GM23338 (cell line): ENCODE measurements around the gene UBE2E2. TPM values are rescaled to one million over a fixed set of nuclear protein-coding genes. Genes with fewer than 3 reads are reported as not detected.

ENCODE experiments used
- ATAC-seq: fragments of 200-7000 bp; cut with Tn5 transposase; 3 replicates; pipeline ENCODE4 v1.9.1; 2020
- DNase-seq: peaks from one replicate; pipeline ENCODE4 v3.0.0-alpha.2; 2015; ENCODE audit warnings: low spot score
- H2AFZ ChIP-seq: fragments of 200-600 bp; sonication (generic); 2 replicates; pipeline ENCODE4 v1.8.0; 2016; ENCODE audit warnings: antibody characterized with exemption, mild to moderate bottlenecking, moderate library complexity
- H3F3A ChIP-seq: fragments of 200-600 bp; sonication (generic); replicated peaks from 2 replicates; pipeline ENCODE4 v1.8.0; 2017; ENCODE audit warnings: antibody characterized with exemption, mixed run types, low read depth
- H3K27ac ChIP-seq: fragments of 200-600 bp; sonication (generic); 2 replicates; pipeline ENCODE4 v1.6.1; 2016; ENCODE audit warnings: low read depth
- H3K27me3 ChIP-seq: fragments of 200-600 bp; sonication (generic); 2 replicates; pipeline ENCODE4 v1.8.0; 2016; ENCODE audit warnings: mild to moderate bottlenecking, mixed run types, moderate library complexity; ENCODE audit not compliant: insufficient read depth
- H3K36me3 ChIP-seq: fragments of 200-600 bp; sonication (generic); 2 replicates; pipeline ENCODE4 v1.8.0; 2016; ENCODE audit warnings: mild to moderate bottlenecking; ENCODE audit not compliant: insufficient read depth
- H3K4me1 ChIP-seq: fragments of 200-600 bp; sonication (generic); 2 replicates; pipeline ENCODE4 v1.8.0; 2016; ENCODE audit warnings: mild to moderate bottlenecking, moderate library complexity; ENCODE audit not compliant: insufficient read depth
- H3K4me2 ChIP-seq: fragments of 200-600 bp; sonication (generic); 2 replicates; pipeline ENCODE4 v1.7.1; 2017; ENCODE audit warnings: mixed run types
- H3K4me3 ChIP-seq: fragments of 200-600 bp; sonication (generic); 2 replicates; pipeline ENCODE4 v1.6.1; 2016; ENCODE audit warnings: mixed run types
- H3K79me2 ChIP-seq: fragments of 200-600 bp; sonication (generic); replicated peaks from 2 replicates; pipeline ENCODE4 v1.8.0; 2017; ENCODE audit warnings: mild to moderate bottlenecking; ENCODE audit not compliant: insufficient read depth
- H3K9me2 ChIP-seq: fragments of 200-600 bp; sonication (generic); 2 replicates; pipeline ENCODE4 v1.8.0; 2017; ENCODE audit not compliant: insufficient read depth
- H4K20me1 ChIP-seq: fragments of 200-600 bp; sonication (generic); replicated peaks from 2 replicates; pipeline ENCODE4 v1.8.0; 2017; ENCODE audit warnings: mild to moderate bottlenecking; ENCODE audit not compliant: insufficient read depth
- H3K27ac Mint-ChIP-seq: 2 replicates; pipeline ENCODE4 v1.8.0; 2020; ENCODE audit warnings: inconsistent platforms, mild to moderate bottlenecking, moderate library complexity, mixed read lengths
- H3K27me3 Mint-ChIP-seq: 3 replicates; pipeline ENCODE4 v1.8.0; 2022; ENCODE audit warnings: low read depth, mild to moderate bottlenecking, moderate library complexity, mixed read lengths, inconsistent platforms; ENCODE audit not compliant: insufficient read depth, poor library complexity
- H3K36me3 Mint-ChIP-seq: 3 replicates; pipeline ENCODE4 v1.8.0; 2021; ENCODE audit warnings: low read depth, mild to moderate bottlenecking, inconsistent platforms, moderate library complexity, mixed read lengths
- H3K4me1 Mint-ChIP-seq: 3 replicates; pipeline ENCODE4 v1.8.0; 2020; ENCODE audit warnings: mild to moderate bottlenecking, inconsistent platforms, mixed read lengths
- H3K4me3 Mint-ChIP-seq: 3 replicates; pipeline ENCODE4 v1.8.0; 2021; ENCODE audit warnings: moderate library complexity, mild to moderate bottlenecking, inconsistent platforms, mixed read lengths
- H3K9me3 Mint-ChIP-seq: 3 replicates; pipeline ENCODE4 v1.8.0; 2020; ENCODE audit warnings: moderate library complexity, mild to moderate bottlenecking, inconsistent platforms, mixed read lengths
- CREB1 ChIP-seq: fragments of 250-450 bp; sonication (Bioruptor Pico); IDR thresholded peaks from 2 replicates; pipeline ENCODE4 v1.5.0; 2020; ENCODE audit warnings: low read depth, mild to moderate bottlenecking, moderate library complexity
- EZH2 ChIP-seq: fragments of 200-600 bp; sonication (generic); IDR thresholded peaks from one replicate; pipeline ENCODE4 v1.8.0; 2017; ENCODE audit warnings: antibody characterized with exemption, mild to moderate bottlenecking, low read depth; ENCODE audit not compliant: unreplicated experiment
- EZH2phosphoT487 ChIP-seq: fragments of 200-600 bp; sonication (generic); IDR thresholded peaks from one replicate; pipeline ENCODE4 v1.8.1; 2018; ENCODE audit warnings: antibody characterized with exemption; ENCODE audit not compliant: unreplicated experiment
- JUNB ChIP-seq: IDR thresholded peaks from one replicate; pipeline ENCODE4 v1.6.1; 2016; ENCODE audit warnings: antibody characterized with exemption; ENCODE audit not compliant: unreplicated experiment
- NANOG ChIP-seq: IDR thresholded peaks from 2 replicates; pipeline ENCODE4 v1.6.1; 2016; ENCODE audit warnings: antibody characterized with exemption, borderline replicate concordance
- POLR2AphosphoS5 ChIP-seq: IDR thresholded peaks from 2 replicates; pipeline ENCODE4 v1.6.1; 2016; ENCODE audit warnings: antibody characterized with exemption, low read depth
- STAT1 ChIP-seq: IDR thresholded peaks from one replicate; pipeline ENCODE4 v1.6.1; 2016; ENCODE audit warnings: antibody characterized with exemption; ENCODE audit not compliant: unreplicated experiment
- ZNF114 ChIP-seq: fragments of 250-450 bp; sonication (Bioruptor Pico); IDR thresholded peaks from 2 replicates; pipeline ENCODE4 v1.5.0; 2020; ENCODE audit warnings: mild to moderate bottlenecking, moderate library complexity
- ZNF331 ChIP-seq: fragments of 250-450 bp; sonication (Bioruptor Pico); IDR thresholded peaks from 2 replicates; pipeline ENCODE4 v1.5.0; 2020; ENCODE audit warnings: low read depth, mild to moderate bottlenecking, moderate library complexity
- polyA plus RNA-seq: library from polyadenylated mRNA; unstranded; fragments of >200 nt; fragmentation: Nextera tagmentation; extraction: Ambion mirVana; gene quantifications from 2 replicates; pipeline ENCODE4 v1.2.1, GENCODE V29; 2016
- total RNA-seq: library from RNA; depleted of rRNA; stranded (reverse); fragments of >200 nt; shearing (Covaris generic); gene quantifications from 2 replicates; pipeline ENCODE4 v1.2.3, GENCODE V29; 2014
- TF ChIP-seq, protein P1 (sequence below), 2 experiments: fragments of 200-600 bp in 1 of 2; sonication (generic) in 1 of 2; conservative IDR thresholded peaks; 2 replicates each; pipeline versions ENCODE4 v1.5.1 to v1.6.1; 2016 to 2017; ENCODE audit warnings: antibody characterized with exemption in 2 of 2, low read depth in 2 of 2, mild to moderate bottlenecking in 2 of 2, moderate library complexity in 1 of 2
- TF ChIP-seq, protein P2 (sequence below): fragments of 250-450 bp; sonication (Bioruptor Pico); IDR thresholded peaks from 2 replicates; pipeline ENCODE4 v1.5.0; 2020; ENCODE audit warnings: mild to moderate bottlenecking, moderate library complexity
- TF ChIP-seq, protein P3 (sequence below): IDR thresholded peaks from one replicate; pipeline ENCODE4 v1.6.1; 2018; ENCODE audit warnings: antibody characterized with exemption; ENCODE audit not compliant: unreplicated experiment
- TF ChIP-seq, protein P4 (sequence below): IDR thresholded peaks from 2 replicates; pipeline ENCODE4 v1.6.1; 2016; ENCODE audit warnings: antibody characterized with exemption

Gene UBE2E2
- total and polyA plus RNA-seq, 2 experiments from 2014 or later: 86.9 to 169 TPM

DNA sequence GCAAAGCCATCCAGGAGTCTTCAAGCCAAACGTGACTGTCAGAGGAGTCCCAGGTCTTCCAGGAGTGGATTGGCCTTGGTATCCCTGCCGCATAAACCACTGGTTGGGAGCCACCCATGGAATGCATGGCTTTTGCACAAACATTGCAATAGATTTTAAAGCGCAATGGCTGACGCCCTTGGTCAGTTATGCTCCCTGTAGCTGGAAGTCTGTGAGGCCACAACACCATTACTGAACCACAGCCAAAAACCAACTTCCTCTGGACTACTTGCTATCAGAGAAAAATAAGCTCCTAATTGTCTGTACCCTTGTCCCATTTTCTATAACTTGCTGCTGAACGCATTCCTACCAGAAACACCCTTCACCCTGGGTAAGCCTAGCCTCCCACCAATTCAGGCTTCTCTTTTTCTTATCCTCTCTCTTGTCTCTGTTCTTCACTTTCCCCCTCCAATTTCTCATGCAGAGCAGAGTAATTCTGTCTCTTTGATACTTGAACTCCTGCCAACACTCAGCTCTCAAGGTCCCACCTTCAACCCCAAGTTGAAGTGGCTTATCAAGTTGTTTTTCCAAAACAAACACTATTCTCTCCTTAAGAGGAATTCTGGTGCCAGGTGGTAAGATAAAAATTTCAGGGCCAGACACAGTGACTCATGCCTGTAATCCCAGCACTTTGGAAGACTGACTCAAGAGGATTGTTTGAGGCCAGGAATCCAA, 426.2 kb downstream of the UBE2E2 start:
- no peaks in the 10 kb centered on the region for H3K36me3 ChIP-seq
- peaks cover 6% of the 10 kb centered on the region for H3K9me3 Mint-ChIP-seq
- no peak overlapping the region for H3K4me2 ChIP-seq
- H3K27me3 Mint-ChIP-seq: peaks cover 2% of the 10 kb centered on the region
- H4K20me1 ChIP-seq: no peaks in the 10 kb centered on the region
- no peak overlapping the region for H2AFZ ChIP-seq
- no peak for DNase-seq
- no peak overlapping the region for H3K4me3 Mint-ChIP-seq
- peaks cover 15% of the 10 kb centered on the region; the same call in 1 of the 2 replicates for H3K9me2 ChIP-seq
- H3K4me3 ChIP-seq: no peak overlapping the region
- H3K27ac Mint-ChIP-seq: no peak overlapping the region
- no peak overlapping the region for H3K27ac ChIP-seq
- no peaks in the 10 kb centered on the region for H3K4me1 ChIP-seq
- no peak for ATAC-seq
- no peaks in the 10 kb centered on the region for H3F3A ChIP-seq
- TF ChIP-seq EZH2phosphoT487: no peak
- TF ChIP-seq, protein P1, sequence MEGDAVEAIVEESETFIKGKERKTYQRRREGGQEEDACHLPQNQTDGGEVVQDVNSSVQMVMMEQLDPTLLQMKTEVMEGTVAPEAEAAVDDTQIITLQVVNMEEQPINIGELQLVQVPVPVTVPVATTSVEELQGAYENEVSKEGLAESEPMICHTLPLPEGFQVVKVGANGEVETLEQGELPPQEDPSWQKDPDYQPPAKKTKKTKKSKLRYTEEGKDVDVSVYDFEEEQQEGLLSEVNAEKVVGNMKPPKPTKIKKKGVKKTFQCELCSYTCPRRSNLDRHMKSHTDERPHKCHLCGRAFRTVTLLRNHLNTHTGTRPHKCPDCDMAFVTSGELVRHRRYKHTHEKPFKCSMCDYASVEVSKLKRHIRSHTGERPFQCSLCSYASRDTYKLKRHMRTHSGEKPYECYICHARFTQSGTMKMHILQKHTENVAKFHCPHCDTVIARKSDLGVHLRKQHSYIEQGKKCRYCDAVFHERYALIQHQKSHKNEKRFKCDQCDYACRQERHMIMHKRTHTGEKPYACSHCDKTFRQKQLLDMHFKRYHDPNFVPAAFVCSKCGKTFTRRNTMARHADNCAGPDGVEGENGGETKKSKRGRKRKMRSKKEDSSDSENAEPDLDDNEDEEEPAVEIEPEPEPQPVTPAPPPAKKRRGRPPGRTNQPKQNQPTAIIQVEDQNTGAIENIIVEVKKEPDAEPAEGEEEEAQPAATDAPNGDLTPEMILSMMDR (conservative IDR thresholded peaks at IDR 0.05; ENCODE audit: low read depth in 2 of 2): no peak
- TF ChIP-seq CREB1 (CRISPR knock-in tag): no peak
- TF ChIP-seq POLR2AphosphoS5: no peak
- TF ChIP-seq, protein P2, sequence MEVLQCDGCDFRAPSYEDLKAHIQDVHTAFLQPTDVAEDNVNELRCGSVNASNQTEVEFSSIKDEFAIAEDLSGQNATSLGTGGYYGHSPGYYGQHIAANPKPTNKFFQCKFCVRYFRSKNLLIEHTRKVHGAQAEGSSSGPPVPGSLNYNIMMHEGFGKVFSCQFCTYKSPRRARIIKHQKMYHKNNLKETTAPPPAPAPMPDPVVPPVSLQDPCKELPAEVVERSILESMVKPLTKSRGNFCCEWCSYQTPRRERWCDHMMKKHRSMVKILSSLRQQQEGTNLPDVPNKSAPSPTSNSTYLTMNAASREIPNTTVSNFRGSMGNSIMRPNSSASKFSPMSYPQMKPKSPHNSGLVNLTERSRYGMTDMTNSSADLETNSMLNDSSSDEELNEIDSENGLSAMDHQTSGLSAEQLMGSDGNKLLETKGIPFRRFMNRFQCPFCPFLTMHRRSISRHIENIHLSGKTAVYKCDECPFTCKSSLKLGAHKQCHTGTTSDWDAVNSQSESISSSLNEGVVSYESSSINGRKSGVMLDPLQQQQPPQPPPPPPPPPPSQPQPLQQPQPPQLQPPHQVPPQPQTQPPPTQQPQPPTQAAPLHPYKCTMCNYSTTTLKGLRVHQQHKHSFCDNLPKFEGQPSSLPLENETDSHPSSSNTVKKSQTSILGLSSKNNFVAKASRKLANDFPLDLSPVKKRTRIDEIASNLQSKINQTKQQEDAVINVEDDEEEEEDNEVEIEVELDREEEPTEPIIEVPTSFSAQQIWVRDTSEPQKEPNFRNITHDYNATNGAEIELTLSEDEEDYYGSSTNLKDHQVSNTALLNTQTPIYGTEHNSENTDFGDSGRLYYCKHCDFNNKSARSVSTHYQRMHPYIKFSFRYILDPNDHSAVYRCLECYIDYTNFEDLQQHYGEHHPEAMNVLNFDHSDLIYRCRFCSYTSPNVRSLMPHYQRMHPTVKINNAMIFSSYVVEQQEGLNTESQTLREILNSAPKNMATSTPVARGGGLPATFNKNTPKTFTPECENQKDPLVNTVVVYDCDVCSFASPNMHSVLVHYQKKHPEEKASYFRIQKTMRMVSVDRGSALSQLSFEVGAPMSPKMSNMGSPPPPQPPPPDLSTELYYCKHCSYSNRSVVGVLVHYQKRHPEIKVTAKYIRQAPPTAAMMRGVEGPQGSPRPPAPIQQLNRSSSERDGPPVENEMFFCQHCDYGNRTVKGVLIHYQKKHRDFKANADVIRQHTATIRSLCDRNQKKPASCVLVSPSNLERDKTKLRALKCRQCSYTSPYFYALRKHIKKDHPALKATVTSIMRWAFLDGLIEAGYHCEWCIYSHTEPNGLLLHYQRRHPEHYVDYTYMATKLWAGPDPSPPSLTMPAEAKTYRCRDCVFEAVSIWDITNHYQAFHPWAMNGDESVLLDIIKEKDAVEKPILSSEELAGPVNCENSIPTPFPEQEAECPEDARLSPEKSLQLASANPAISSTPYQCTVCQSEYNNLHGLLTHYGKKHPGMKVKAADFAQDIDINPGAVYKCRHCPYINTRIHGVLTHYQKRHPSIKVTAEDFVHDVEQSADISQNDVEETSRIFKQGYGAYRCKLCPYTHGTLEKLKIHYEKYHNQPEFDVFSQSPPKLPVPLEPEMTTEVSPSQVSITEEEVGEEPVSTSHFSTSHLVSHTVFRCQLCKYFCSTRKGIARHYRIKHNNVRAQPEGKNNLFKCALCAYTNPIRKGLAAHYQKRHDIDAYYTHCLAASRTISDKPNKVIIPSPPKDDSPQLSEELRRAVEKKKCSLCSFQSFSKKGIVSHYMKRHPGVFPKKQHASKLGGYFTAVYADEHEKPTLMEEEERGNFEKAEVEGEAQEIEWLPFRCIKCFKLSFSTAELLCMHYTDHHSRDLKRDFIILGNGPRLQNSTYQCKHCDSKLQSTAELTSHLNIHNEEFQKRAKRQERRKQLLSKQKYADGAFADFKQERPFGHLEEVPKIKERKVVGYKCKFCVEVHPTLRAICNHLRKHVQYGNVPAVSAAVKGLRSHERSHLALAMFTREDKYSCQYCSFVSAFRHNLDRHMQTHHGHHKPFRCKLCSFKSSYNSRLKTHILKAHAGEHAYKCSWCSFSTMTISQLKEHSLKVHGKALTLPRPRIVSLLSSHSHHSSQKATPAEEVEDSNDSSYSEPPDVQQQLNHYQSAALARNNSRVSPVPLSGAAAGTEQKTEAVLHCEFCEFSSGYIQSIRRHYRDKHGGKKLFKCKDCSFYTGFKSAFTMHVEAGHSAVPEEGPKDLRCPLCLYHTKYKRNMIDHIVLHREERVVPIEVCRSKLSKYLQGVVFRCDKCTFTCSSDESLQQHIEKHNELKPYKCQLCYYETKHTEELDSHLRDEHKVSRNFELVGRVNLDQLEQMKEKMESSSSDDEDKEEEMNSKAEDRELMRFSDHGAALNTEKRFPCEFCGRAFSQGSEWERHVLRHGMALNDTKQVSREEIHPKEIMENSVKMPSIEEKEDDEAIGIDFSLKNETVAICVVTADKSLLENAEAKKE (CRISPR knock-in tag): no peak
- no peak for TF ChIP-seq ZNF331 (CRISPR knock-in tag)
- no peak for TF ChIP-seq STAT1
- no peak for TF ChIP-seq NANOG
- TF ChIP-seq JUNB: no peak
- TF ChIP-seq, protein P3, sequence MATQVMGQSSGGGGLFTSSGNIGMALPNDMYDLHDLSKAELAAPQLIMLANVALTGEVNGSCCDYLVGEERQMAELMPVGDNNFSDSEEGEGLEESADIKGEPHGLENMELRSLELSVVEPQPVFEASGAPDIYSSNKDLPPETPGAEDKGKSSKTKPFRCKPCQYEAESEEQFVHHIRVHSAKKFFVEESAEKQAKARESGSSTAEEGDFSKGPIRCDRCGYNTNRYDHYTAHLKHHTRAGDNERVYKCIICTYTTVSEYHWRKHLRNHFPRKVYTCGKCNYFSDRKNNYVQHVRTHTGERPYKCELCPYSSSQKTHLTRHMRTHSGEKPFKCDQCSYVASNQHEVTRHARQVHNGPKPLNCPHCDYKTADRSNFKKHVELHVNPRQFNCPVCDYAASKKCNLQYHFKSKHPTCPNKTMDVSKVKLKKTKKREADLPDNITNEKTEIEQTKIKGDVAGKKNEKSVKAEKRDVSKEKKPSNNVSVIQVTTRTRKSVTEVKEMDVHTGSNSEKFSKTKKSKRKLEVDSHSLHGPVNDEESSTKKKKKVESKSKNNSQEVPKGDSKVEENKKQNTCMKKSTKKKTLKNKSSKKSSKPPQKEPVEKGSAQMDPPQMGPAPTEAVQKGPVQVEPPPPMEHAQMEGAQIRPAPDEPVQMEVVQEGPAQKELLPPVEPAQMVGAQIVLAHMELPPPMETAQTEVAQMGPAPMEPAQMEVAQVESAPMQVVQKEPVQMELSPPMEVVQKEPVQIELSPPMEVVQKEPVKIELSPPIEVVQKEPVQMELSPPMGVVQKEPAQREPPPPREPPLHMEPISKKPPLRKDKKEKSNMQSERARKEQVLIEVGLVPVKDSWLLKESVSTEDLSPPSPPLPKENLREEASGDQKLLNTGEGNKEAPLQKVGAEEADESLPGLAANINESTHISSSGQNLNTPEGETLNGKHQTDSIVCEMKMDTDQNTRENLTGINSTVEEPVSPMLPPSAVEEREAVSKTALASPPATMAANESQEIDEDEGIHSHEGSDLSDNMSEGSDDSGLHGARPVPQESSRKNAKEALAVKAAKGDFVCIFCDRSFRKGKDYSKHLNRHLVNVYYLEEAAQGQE: no peak
- TF ChIP-seq ZNF114: no peak
- no peak for TF ChIP-seq EZH2
- TF ChIP-seq, protein P4, sequence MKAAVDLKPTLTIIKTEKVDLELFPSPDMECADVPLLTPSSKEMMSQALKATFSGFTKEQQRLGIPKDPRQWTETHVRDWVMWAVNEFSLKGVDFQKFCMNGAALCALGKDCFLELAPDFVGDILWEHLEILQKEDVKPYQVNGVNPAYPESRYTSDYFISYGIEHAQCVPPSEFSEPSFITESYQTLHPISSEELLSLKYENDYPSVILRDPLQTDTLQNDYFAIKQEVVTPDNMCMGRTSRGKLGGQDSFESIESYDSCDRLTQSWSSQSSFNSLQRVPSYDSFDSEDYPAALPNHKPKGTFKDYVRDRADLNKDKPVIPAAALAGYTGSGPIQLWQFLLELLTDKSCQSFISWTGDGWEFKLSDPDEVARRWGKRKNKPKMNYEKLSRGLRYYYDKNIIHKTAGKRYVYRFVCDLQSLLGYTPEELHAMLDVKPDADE: no peak
- no peaks in the 10 kb centered on the region for H3K79me2 ChIP-seq
- peaks cover 5% of the 10 kb centered on the region; the same call in 1 of the 3 replicates for H3K36me3 Mint-ChIP-seq
- no peaks in the 10 kb centered on the region; the same call in 2 of the 3 replicates for H3K4me1 Mint-ChIP-seq
- H3K27me3 ChIP-seq: no peaks in the 10 kb centered on the region
